HG02588 (cell line): ENCODE results near the gene PIH1D2.
"Not testable (repeated sequence)": the region's sequence is repeated elsewhere in the genome, so short reads cannot be mapped to it uniquely, and the experiment has no call there.

Experiments
- ATAC-seq: cut with Tn5 transposase; IDR thresholded peaks from one replicate; pipeline ENCODE4 v1.9.1; 2021; ENCODE audit warnings: mild to moderate bottlenecking, moderate library complexity; ENCODE audit not compliant: unreplicated experiment

PIH1D2 gene

GRCh38 chr11:112057170-112057569 is 16.6 kb downstream of the PIH1D2 start:
- no peak for ATAC-seq

GRCh38 chr11:112051768-112052167 is 22.0 kb downstream of the PIH1D2 start:
- no peak for ATAC-seq

- peak; percentile 92 for ATAC-seq
These were observed 23.1 kb downstream of the PIH1D2 start for GRCh38 chr11:112050721-112051120.

- ATAC-seq, result no peak
These were observed 24.0 kb downstream of the PIH1D2 start for GRCh38 chr11:112049777-112050176.

- ATAC-seq, result not testable (repeated sequence)
These were observed 25.6 kb downstream of the PIH1D2 start for GRCh38 chr11:112048256-112048655.

- ATAC-seq, result not testable (repeated sequence)
These were observed 27.2 kb downstream of the PIH1D2 start for GRCh38 chr11:112046647-112047046.

GRCh38 chr11:112044961-112045360 is 28.9 kb downstream of the PIH1D2 start:
- ATAC-seq, result no peak

GRCh38 chr11:112042961-112043304 is 30.9 kb downstream of the PIH1D2 start:
- ATAC-seq, result no peak

GRCh38 chr11:112042161-112042960 is 31.5 kb downstream of the PIH1D2 start:
- ATAC-seq, result no peak

- ATAC-seq, result no peak
These were observed 36.3 kb downstream of the PIH1D2 start for GRCh38 chr11:112037527-112037926.

- ATAC-seq, result no peak
These were observed 39.9 kb downstream of the PIH1D2 start for GRCh38 chr11:112033902-112034301.

GRCh38 chr11:112029460-112029859 is 44.4 kb downstream of the PIH1D2 start:
- ATAC-seq, result no peak

- ATAC-seq, result not testable (repeated sequence)
These were observed 46.9 kb downstream of the PIH1D2 start for GRCh38 chr11:112026784-112027410.

GRCh38 chr11:112025707-112026106 is 48.1 kb downstream of the PIH1D2 start:
- ATAC-seq, result no peak

GRCh38 chr11:112024773-112025678 is 48.8 kb downstream of the PIH1D2 start, which contains the start of gene DLAT:
Gene DLAT (plus strand): TSS chr11:112025408. CDS start chr11:112025473, 65 bp downstream.
- peak; percentile 78 for ATAC-seq

- ATAC-seq, result peak; percentile 34
These were observed 49.5 kb downstream of the PIH1D2 start for GRCh38 chr11:112024178-112024772.

- ATAC-seq, result no peak
These were observed 50.7 kb downstream of the PIH1D2 start for GRCh38 chr11:112023104-112023503.

GRCh38 chr11:112019066-112019465 is 54.8 kb downstream of the PIH1D2 start:
- no peak for ATAC-seq
